Activated naive CD8-positive, alpha-beta T cell treated with anti-CD3 and anti-CD28 coated beads, Interleukin-2, amount 10 ng/mL, durations not matched to agents 7 days and 5 days (primary cell): ENCODE measurements around the gene MEF2C. TPM values are rescaled to one million over a fixed set of nuclear protein-coding genes. Genes with fewer than 3 reads are reported as not detected.

Experiments used
- ATAC-seq: fragments of 150-1000 bp; cut with Tn5 transposase; one replicate; pipeline ENCODE4 v1.10.0; 2021; ENCODE audit warnings: low read depth, moderate library complexity
- POLR2A ChIA-PET: fragments of 350-600 bp; sonication (Branson Sonifier 250); formaldehyde crosslinking; loops from one replicate; lab custom pipeline; 2021; ENCODE audit warnings: antibody characterized with exemption; lab: Charles Lee
- DNase-seq: peaks from one replicate; pipeline ENCODE4 v3.0.0; 2021
- H3K27ac Mint-ChIP-seq: one replicate; pipeline ENCODE4 v1.8.0; 2022; ENCODE audit warnings: mild to moderate bottlenecking, mixed read lengths
- H3K27me3 Mint-ChIP-seq: one replicate; pipeline ENCODE4 v1.8.0; 2022; ENCODE audit warnings: mild to moderate bottlenecking, moderate library complexity, mixed read lengths
- H3K36me3 Mint-ChIP-seq: one replicate; pipeline ENCODE4 v1.8.0; 2021; ENCODE audit warnings: mild to moderate bottlenecking, mixed read lengths
- H3K4me1 Mint-ChIP-seq: one replicate; pipeline ENCODE4 v1.8.0; 2021; ENCODE audit warnings: mixed read lengths
- H3K4me3 Mint-ChIP-seq: one replicate; pipeline ENCODE4 v1.8.0; 2022; ENCODE audit warnings: mild to moderate bottlenecking, moderate library complexity, mixed read lengths
- H3K9me3 Mint-ChIP-seq: one replicate; pipeline ENCODE4 v1.8.0; 2021; ENCODE audit warnings: mixed read lengths
- total RNA-seq, 2 experiments: library from RNA; stranded (reverse); gene quantifications; one replicate each; pipeline ENCODE4 v1.2.3, GENCODE V29; 2021

MEF2C gene
- total RNA-seq, 2 experiments from 2014 or later, result 0.60 to 0.86 TPM

DNA sequence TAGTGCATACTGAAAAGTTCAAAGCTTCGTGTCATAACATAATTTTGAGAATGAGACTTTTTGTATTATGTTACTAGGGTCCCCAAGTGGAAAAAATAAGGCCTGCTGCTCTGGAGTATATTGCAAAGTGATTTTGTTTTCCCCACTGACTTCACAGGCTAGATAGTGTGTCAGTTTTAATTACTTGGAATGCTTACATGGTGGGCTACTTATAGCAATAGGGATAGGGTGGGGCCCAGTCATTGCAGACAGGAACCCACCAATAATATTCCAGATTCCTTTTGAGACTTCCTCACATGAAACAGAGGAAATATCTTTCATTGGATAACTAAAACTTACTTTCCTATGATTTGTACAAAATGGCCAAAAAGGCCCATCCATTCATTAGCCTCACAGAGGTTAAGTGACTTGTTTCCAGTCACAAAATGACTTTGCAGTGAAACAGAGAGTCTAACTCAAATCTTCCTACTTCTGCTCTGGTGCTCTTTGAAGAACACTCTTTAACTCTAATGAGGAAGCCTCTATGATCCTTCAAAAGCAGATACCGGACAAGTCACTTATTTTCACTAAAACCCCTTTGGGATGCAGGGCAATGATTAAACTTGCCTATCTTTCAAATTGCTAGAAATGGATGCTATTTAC, 16.2 kb upstream of the MEF2C start:
- peaks cover 2% of the 10 kb centered on the region for H3K27me3 Mint-ChIP-seq
- H3K4me1 Mint-ChIP-seq, result no peaks in the 10 kb centered on the region
- no peak overlapping the region for H3K27ac Mint-ChIP-seq
- POLR2A ChIA-PET, result no interaction called here
- no peaks in the 10 kb centered on the region for H3K36me3 Mint-ChIP-seq
- H3K4me3 Mint-ChIP-seq, result no peak overlapping the region
- DNase-seq (no peak), ATAC-seq (no peak)
- no peaks in the 10 kb centered on the region for H3K9me3 Mint-ChIP-seq

DNA sequence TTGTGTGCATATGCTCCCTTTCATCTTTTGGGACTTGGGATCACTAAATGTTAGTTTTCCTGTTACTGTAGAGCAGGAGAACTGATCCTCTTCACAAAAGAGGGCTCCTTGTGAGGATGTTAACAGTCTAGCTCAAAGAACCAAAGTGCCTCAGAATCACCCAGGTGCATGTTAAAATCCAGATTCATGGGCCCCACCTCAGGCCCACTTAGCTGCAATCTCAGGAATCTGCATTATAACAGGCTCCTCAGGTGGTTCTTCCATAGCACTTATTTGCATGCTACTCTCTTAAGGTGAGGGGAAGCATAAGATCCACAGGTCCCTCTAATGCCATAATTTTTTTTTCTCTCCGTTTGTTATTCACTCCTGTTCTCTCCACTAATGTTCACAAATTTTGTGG, 14.8 kb upstream of the MEF2C start:
- peaks cover 2% of the 10 kb centered on the region for H3K27me3 Mint-ChIP-seq
- POLR2A ChIA-PET, result no interaction called here
- H3K4me1 Mint-ChIP-seq, result no peaks in the 10 kb centered on the region
- DNase-seq (no peak), ATAC-seq (no peak)
- no peak overlapping the region for H3K4me3 Mint-ChIP-seq
- H3K27ac Mint-ChIP-seq, result no peak overlapping the region
- no peaks in the 10 kb centered on the region for H3K36me3 Mint-ChIP-seq
- H3K9me3 Mint-ChIP-seq, result no peaks in the 10 kb centered on the region

DNA sequence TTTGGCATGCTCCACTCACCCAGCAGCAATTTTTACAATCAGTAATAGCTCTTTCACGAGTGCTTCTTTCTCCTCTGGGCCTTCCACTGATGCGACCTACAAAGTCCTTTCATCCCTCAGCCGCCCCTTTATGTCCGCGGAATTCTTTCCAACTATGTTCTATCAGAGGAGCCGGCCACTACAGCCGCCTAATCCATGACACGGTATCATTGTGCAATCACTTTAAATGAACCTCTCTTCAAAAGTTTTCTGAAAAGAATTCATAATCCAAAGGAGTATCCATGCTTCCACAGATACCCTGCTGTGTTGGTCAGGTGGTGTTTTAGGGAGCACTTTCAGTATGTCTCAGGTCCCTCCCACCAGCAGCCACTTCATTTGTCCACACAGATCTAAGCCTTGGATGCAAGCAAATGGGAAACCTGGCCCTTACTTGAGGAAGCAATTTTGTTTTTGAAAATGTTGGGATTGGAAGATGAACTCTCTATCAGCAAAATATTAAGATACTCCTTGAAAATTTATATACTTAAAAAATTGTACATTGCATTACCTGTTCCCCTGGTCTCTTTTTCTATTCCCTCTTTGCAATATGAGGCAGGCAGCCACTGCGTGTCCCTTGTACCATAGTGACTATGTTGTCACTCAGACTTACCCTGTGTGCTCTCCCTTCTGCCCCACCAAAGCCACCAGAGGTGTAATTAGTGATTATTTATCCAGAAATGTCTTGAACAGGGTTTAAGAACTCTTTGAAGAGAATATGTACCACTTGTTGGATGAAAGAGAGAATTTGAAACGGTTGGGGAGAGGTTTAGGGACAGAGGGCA, 12.9 kb upstream of the MEF2C start:
- Mint-ChIP-seq H3K27me3 (peaks cover 8% of the 10 kb centered on the region), H3K9me3 (no peaks in the 10 kb centered on the region), H3K4me3 (no peak overlapping the region), H3K4me1 (no peaks in the 10 kb centered on the region), H3K36me3 (no peaks in the 10 kb centered on the region), H3K27ac (no peak overlapping the region)
- DNase-seq, result no peak
- POLR2A ChIA-PET, result no interaction called here
- no peak for ATAC-seq

DNA sequence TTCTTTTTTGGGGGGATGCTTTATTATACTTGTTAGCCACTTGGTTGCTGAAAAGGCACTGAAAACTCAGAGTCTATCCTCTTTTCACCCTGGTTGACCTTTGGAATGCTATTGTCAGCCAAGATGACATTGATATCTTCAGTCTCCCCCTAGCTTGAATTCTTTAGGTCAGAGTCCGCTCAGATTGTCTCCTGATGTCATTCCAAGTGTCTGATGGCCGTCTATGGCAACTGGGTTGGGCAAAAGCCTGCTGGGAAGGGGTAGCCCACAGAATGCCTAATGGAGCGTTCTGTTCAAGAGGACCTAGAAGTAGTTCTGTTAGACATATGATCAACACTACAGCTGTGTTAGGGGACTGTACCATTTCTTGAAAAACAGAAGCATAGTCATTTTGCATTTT, 9.7 kb upstream of the MEF2C start:
- no peak overlapping the region for H3K27ac Mint-ChIP-seq
- H3K27me3 Mint-ChIP-seq, result peaks cover 36% of the 10 kb centered on the region
- POLR2A ChIA-PET, result no interaction called here
- no peak overlapping the region for H3K4me3 Mint-ChIP-seq
- no peaks in the 10 kb centered on the region for H3K9me3 Mint-ChIP-seq
- H3K4me1 Mint-ChIP-seq, result peaks cover 4% of the 10 kb centered on the region
- no peaks in the 10 kb centered on the region for H3K36me3 Mint-ChIP-seq
- no peak for DNase-seq
- no peak for ATAC-seq

DNA sequence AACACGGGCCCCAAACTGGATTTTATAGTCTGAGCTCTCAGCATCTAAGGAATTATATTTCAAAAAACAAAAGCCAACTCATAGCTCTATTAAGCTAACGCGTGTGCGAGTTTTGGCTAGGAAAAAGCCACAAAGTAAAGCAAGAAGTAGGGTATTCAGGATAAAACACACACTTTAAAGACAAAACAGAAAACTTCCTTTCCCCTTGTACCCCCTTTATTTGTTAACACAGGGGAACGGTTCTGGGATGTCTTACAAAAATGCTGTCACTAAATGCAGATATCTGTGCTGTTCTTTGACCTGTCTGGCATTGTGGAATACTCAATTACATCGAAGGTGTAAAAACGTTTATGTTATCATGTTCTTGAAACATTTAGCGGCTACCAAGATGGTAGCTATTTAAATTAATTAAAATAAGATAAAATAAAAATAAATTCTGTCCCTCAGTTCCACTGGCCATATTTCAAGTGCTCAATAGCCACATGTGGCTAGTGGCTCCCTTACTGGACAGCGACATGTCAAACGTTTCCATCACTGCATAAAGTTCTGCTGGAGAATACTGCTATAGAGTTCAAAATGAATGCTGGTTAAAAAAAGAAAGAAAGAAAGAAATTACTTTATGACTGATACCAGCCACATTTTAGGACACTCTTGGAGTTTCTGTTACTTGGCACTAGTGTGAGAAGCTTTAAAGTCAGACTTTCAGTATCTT, 7.2 kb upstream of the MEF2C start:
- no peak overlapping the region for H3K27ac Mint-ChIP-seq
- POLR2A ChIA-PET, result interaction anchor here (0.6 to 0.7 kb wide), 2 partner anchors 381 to 1707 kb away, joined by 3 to 4 read pairs; no protein-coding TSS in a partner anchor
- H3K36me3 Mint-ChIP-seq, result no peaks in the 10 kb centered on the region
- no peak overlapping the region for H3K4me3 Mint-ChIP-seq
- no peak for ATAC-seq
- no peaks in the 10 kb centered on the region for H3K9me3 Mint-ChIP-seq
- no peak for DNase-seq
- H3K4me1 Mint-ChIP-seq, result peaks cover 5% of the 10 kb centered on the region
- H3K27me3 Mint-ChIP-seq, result peaks cover 56% of the 10 kb centered on the region

DNA sequence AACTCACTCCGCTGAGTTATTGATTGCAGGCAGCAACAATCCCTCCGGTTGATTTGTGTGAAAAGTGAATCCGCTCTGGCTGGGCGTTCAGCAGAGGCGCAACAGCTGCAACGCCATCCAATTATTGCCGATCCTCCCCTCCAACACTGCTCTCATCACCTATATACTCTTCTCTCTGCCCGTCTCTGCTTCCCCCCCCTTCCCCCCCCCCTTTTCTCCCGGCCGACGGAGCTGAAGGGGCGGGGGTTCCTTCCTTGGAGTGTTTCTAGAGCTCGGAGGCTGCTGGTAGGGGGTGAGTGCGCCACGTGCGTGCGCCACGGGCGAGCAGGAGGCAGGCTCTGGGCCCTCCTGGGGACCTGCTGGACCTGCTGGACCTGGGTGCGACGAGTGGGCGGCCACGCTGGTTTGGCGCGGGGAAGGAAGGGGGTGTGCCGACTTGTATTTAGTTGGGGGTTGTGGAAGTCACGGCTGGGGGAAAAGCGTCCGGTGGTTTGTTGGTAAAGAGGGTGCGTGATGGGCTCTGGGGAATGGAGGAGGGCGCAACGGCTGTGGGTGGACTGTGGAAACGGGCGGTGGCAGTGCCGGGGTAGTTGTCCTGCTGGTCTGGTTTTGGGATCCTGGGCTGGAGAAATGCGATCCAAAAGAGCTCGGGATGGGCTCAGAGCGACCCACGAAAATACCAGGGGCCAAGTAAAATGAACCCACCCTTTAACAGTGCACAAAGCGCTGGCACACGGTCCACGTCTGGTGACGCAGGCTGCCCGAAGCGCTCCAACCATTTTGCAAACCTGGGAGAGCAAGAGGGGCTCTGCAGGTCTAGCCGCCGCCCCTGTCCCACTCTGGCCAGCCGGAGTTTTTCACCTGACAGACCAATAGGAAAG, 6.4 kb upstream of the MEF2C start:
- Mint-ChIP-seq H3K27me3 (peaks cover 64% of the 10 kb centered on the region), H3K27ac (no peak overlapping the region), H3K4me1 (peaks cover 6% of the 10 kb centered on the region), H3K9me3 (no peaks in the 10 kb centered on the region), H3K4me3 (peak overlapping the region; percentile 49), H3K36me3 (no peaks in the 10 kb centered on the region)
- POLR2A ChIA-PET, result interaction anchor here (0.6 kb wide), 1 partner anchor 382 kb away, joined by 4 read pairs; no protein-coding TSS in a partner anchor
- no peak for DNase-seq
- ATAC-seq, result no peak

DNA sequence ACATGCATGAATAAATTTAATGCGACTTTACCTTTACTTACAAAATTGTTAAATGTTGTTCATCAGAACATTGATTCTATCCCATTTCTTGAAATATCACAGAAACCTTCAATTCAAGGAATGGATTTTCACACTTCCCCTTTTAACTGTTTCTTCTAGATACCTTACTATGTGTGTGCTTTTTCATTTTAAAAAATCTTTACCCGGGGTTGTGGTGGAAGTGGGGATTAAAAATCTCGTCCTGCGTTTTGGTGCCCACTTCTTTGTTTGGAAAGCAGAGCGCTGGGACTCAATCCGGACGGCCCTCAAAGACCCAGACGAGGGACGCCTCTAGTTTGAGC, 5.8 kb upstream of the MEF2C start:
- no peak overlapping the region for H3K27ac Mint-ChIP-seq
- H3K4me3 Mint-ChIP-seq, result no peak overlapping the region
- no peaks in the 10 kb centered on the region for H3K36me3 Mint-ChIP-seq
- POLR2A ChIA-PET, result no interaction called here
- no peaks in the 10 kb centered on the region for H3K9me3 Mint-ChIP-seq
- DNase-seq (no peak), ATAC-seq (no peak)
- peaks cover 11% of the 10 kb centered on the region for H3K4me1 Mint-ChIP-seq
- H3K27me3 Mint-ChIP-seq, result peaks cover 70% of the 10 kb centered on the region

DNA sequence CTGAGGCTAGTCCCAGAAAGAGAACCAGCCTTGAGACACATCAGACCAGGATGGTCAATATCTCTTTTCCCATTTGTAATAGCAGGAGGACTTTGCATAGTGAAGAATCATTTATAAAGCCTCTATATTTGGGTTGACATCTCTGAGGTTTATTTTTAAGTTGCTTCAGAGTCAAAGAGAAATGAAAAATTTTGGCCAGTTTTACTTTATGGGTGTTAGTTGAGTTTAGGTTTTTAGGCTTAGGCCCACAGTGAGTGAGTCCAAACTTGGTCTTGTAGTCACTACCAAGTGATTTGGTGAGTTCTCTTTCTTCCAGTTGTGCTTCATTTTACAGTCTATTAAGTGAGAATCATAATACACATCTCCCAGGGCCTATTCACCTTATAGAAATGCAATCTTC, 5.3 kb upstream of the MEF2C start:
- Mint-ChIP-seq H3K27me3 (peaks cover 74% of the 10 kb centered on the region), H3K4me3 (no peak overlapping the region), H3K9me3 (no peaks in the 10 kb centered on the region), H3K36me3 (no peaks in the 10 kb centered on the region), H3K4me1 (peaks cover 15% of the 10 kb centered on the region), H3K27ac (no peak overlapping the region)
- POLR2A ChIA-PET, result no interaction called here
- ATAC-seq (no peak), DNase-seq (no peak)

DNA sequence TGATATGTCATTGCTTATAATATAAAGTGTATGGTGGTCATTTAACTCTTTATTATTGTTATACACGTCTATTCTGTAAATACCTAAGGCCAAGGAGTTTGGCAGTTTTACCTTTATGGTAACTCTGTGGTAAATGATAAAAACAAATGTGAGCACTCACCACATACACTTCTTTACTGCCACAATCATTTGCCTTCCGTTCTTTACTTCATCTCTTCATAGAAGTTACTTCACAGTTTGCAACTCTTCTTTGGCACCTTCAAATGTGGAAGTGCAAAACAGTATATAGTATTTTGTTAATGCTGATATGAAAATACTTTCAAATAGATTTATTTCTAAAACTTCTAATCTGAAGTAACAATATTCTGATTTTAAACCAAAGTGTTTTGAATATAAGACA, 4.4 kb upstream of the MEF2C start:
- ATAC-seq, result no peak
- Mint-ChIP-seq H3K9me3 (no peaks in the 10 kb centered on the region), H3K4me1 (peaks cover 21% of the 10 kb centered on the region), H3K27ac (no peak overlapping the region), H3K27me3 (peaks cover 81% of the 10 kb centered on the region), H3K36me3 (no peaks in the 10 kb centered on the region), H3K4me3 (no peak overlapping the region)
- POLR2A ChIA-PET, result no interaction called here
- no peak for DNase-seq

DNA sequence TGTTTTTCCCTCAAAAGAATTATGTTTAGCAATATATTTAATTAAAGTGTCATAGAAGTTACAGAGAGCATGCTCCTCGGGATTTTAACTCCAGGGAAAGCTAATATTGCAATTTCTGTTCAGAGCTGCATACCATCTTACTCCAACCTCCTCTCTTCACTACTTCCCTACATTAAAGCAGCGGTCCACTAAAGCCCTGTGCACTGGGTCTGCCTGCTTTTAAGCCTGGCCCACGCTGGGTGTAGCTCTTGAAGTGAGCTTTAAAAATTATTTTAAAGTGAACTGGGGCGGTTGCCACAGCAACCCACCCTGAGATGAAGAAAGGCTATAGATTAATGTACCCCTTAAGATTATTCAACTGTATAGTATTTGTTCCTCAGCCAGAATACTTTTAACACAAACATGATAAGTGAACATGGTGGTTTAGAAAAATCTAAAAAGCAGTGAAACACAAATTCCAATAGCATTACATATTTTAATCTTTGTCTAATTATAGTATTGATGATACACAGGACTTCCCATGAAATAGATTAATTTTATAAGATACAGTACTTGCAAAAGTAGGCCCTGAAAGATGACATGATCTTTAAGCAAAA, 3.9 kb upstream of the MEF2C start:
- Mint-ChIP-seq H3K27me3 (peaks cover 85% of the 10 kb centered on the region), H3K4me3 (no peak overlapping the region), H3K9me3 (no peaks in the 10 kb centered on the region), H3K27ac (no peak overlapping the region), H3K36me3 (no peaks in the 10 kb centered on the region), H3K4me1 (peaks cover 21% of the 10 kb centered on the region)
- no peak for DNase-seq
- POLR2A ChIA-PET, result no interaction called here
- ATAC-seq, result no peak

DNA sequence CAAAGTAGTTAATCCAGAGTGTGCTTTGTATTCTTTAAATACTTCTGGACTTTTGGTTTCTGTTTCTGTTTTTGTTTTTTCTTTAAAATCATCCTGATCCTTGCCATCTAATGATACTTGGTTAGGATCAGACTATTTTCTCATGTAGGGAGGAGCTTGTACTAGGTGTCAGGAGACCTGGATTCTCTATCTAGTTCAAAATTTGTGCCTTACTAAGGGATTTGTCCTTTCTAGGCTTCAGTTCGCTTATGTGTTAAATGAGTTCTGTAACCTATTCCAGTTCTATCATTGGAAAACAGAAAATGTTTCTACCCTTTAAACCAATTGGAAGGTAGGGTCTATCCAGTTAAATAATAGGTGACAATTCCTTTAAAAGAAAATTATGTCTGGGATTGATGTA, 3.3 kb upstream of the MEF2C start:
- POLR2A ChIA-PET, result no interaction called here
- no peak overlapping the region for H3K4me3 Mint-ChIP-seq
- H3K4me1 Mint-ChIP-seq, result peaks cover 21% of the 10 kb centered on the region
- H3K27me3 Mint-ChIP-seq, result peaks cover 87% of the 10 kb centered on the region
- no peaks in the 10 kb centered on the region for H3K36me3 Mint-ChIP-seq
- DNase-seq (no peak), ATAC-seq (no peak)
- no peaks in the 10 kb centered on the region for H3K9me3 Mint-ChIP-seq
- no peak overlapping the region for H3K27ac Mint-ChIP-seq

DNA sequence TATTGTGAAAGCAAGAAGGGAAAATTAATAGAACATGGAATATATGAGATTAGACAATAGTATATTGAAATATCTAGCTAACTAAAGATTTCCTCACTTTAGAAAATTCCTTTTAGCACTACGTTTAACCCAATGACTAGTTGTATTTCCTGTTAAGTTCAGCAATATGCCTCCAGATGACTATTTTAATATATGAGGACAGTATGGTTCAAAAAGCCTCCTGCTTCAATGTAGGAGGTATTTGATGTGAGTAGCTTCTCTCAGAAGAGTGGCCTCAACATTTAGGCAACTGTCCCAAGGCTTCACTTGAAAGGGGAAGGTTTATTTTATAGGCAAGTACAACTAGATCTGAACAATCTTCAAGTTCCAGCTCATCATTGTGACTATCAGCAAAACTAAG, 2.0 kb upstream of the MEF2C start:
- H3K27me3 Mint-ChIP-seq, result peaks cover 86% of the 10 kb centered on the region
- H3K27ac Mint-ChIP-seq, result no peak overlapping the region

DNA sequence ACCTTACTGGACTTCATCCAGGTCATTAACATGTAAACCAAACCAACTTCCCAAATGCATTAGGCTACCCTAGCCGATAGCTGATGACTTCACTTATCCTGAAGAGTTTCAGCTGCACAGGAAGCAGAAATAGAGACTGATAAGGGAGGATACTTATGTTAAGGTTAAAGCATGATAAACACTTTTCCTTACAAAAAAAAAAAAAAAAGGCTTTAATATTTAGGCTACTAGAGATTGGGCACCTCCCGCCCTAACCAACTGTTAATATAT, 1.6 kb upstream of the MEF2C start:
- no peaks in the 10 kb centered on the region for H3K9me3 Mint-ChIP-seq
- POLR2A ChIA-PET, result no interaction called here
- no peaks in the 10 kb centered on the region for H3K36me3 Mint-ChIP-seq
- no peak overlapping the region for H3K27ac Mint-ChIP-seq
- ATAC-seq (no peak), DNase-seq (no peak)
- peak overlapping the region; percentile 92 for H3K4me3 Mint-ChIP-seq
- peaks cover 19% of the 10 kb centered on the region for H3K4me1 Mint-ChIP-seq
- H3K27me3 Mint-ChIP-seq, result peaks cover 85% of the 10 kb centered on the region

More for the DNA sequence above, 2.0 kb upstream of the MEF2C start:
- H3K4me3 Mint-ChIP-seq, result no peak overlapping the region
- ATAC-seq (no peak), DNase-seq (no peak)
- peaks cover 21% of the 10 kb centered on the region for H3K4me1 Mint-ChIP-seq
- H3K36me3 Mint-ChIP-seq, result no peaks in the 10 kb centered on the region
- POLR2A ChIA-PET, result no interaction called here
- no peaks in the 10 kb centered on the region for H3K9me3 Mint-ChIP-seq
